Mucosa of descending colon (tissue), 3 donors: Measurements from ENCODE around the gene CCL7. TPM values are rescaled to one million over a fixed set of nuclear protein-coding genes. Genes with fewer than 3 reads are reported as not detected.

Source experiments
- ATAC-seq: fragments of 200-7000 bp; cut with Tn5 transposase; one replicate; pipeline ENCODE4 v1.9.1; 2020; ENCODE audit warnings: mild to moderate bottlenecking, moderate library complexity
- DNase-seq, 3 donors: peaks; one replicate each; pipeline ENCODE4 v3.0.0-alpha.2; 2020
- H3K36me3 ChIP-seq: fragments of 200-600 bp; one replicate; pipeline ENCODE4 v1.8.0; 2021; ENCODE audit warnings: low read depth, mild to moderate bottlenecking
- H3K4me1 ChIP-seq: fragments of 200-600 bp; one replicate; pipeline ENCODE4 v1.8.0; 2021; ENCODE audit warnings: low read depth, mild to moderate bottlenecking
- H3K4me3 ChIP-seq: fragments of 200-600 bp; one replicate; pipeline ENCODE4 v1.8.0; 2021; ENCODE audit warnings: mild to moderate bottlenecking
- H3K9me3 ChIP-seq: fragments of 200-600 bp; one replicate; pipeline ENCODE4 v1.8.0; 2021; ENCODE audit warnings: mild to moderate bottlenecking
- intact Hi-C, 2 donors: fragments of 100-400 bp; cut with DNase I in 1 of 2; cut with micrococcal nuclease in 1 of 2; formaldehyde crosslinking; loops; one replicate each; pipeline versions ENCODE4 v1.11.0 to v1.11.1; 2022; cut with DNase I, micrococcal nuclease
- total RNA-seq, 3 donors: library from RNA; stranded (reverse); fragmentation: NEBNext Ultra II Directional in 2 of 3; extraction: Animal tissue kit (Norgen Biotek cat#: 25700) in 2 of 3; gene quantifications; one replicate each; pipeline versions ENCODE4 v1.2.1 to v1.2.4, GENCODE V29; 2021 to 2023
- TF ChIP-seq, protein P1 (sequence below): fragments of 200-600 bp; IDR thresholded peaks from one replicate; pipeline ENCODE4 v1.8.0; 2022; ENCODE audit warnings: antibody characterized with exemption, mild to moderate bottlenecking
- donor health status: DM: no; HTN: no; CAD: no; lungs with moderate emphysema.
- donor health status: DM: no; HTN: no; CAD: no.
- donor health status: DM: no; HTN: yes; CAD: no.

The CCL7 gene
- total RNA-seq, 3 donors from 2014 or later, result not detected

DNA sequence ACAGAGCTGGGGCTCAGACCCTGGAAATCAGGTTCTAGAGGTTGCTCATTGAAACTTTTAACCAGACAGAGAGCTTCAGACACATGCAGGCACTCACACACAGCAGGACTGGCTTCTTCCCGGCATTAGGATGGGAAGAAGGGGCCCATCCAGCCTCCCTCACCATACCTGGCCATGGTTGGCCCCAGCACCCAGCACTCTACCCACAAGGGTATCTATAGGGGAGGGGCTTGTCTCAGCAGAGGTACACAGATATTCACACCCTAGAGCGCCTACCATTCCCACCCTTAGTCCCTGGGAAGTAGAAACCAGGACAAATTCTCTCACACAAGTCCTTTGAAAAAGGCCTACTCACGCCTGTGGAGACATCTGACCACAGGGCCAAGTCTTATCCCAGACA, 35.4 kb upstream of the CCL7 start:
- H3K4me1 ChIP-seq, result no peaks in the 10 kb centered on the region

DNA sequence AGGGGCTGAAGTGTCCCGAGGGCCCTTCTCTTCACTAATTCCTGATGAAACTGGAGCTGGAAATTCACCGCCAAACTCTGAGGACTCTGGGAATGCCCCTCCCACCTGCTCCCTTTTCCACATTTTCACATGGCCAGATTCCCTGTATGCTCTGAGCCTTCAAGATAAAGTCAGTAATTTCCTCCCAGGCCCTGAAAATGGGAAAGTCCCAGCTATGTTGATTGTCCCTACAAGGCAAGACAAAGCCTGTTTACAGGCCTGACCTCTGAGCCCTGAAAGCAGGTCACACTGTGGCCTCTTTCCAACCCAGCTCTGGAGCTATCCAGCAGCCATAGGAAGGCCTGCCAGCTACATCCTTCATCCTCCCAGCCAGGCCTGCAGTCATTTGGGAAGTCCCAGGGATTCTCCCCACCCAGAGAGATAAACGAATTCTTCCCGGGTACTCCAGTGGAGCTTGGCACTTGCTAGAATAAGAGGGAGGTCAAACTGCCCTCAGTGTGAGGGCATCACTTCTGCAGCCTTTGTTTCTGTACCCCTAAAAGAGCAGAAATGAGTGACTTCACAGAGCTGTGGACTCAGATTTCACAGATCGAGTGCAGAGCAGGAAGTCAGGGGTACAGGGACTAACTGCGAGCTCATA, 34.5 kb upstream of the CCL7 start:
- no peak overlapping the region for H3K4me3 ChIP-seq
- DNase-seq, result peak in 1 of 3 donors; percentile 55
- peak; percentile 80 for ATAC-seq
- TF ChIP-seq, protein P1, sequence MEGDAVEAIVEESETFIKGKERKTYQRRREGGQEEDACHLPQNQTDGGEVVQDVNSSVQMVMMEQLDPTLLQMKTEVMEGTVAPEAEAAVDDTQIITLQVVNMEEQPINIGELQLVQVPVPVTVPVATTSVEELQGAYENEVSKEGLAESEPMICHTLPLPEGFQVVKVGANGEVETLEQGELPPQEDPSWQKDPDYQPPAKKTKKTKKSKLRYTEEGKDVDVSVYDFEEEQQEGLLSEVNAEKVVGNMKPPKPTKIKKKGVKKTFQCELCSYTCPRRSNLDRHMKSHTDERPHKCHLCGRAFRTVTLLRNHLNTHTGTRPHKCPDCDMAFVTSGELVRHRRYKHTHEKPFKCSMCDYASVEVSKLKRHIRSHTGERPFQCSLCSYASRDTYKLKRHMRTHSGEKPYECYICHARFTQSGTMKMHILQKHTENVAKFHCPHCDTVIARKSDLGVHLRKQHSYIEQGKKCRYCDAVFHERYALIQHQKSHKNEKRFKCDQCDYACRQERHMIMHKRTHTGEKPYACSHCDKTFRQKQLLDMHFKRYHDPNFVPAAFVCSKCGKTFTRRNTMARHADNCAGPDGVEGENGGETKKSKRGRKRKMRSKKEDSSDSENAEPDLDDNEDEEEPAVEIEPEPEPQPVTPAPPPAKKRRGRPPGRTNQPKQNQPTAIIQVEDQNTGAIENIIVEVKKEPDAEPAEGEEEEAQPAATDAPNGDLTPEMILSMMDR, result no peak
- H3K4me1 ChIP-seq, result no peaks in the 10 kb centered on the region
- H3K9me3 ChIP-seq, result no peaks in the 10 kb centered on the region
- intact Hi-C loops, result no loop called here
- no peaks in the 10 kb centered on the region for H3K36me3 ChIP-seq

More for the DNA sequence above, 35.4 kb upstream of the CCL7 start:
- ATAC-seq (no peak), DNase-seq (no peak)
- intact Hi-C loops, result no loop called here
- peaks cover 6% of the 10 kb centered on the region for H3K9me3 ChIP-seq
- H3K36me3 ChIP-seq, result no peaks in the 10 kb centered on the region
- H3K4me3 ChIP-seq, result no peak overlapping the region
- TF ChIP-seq, protein P1, result no peak

DNA sequence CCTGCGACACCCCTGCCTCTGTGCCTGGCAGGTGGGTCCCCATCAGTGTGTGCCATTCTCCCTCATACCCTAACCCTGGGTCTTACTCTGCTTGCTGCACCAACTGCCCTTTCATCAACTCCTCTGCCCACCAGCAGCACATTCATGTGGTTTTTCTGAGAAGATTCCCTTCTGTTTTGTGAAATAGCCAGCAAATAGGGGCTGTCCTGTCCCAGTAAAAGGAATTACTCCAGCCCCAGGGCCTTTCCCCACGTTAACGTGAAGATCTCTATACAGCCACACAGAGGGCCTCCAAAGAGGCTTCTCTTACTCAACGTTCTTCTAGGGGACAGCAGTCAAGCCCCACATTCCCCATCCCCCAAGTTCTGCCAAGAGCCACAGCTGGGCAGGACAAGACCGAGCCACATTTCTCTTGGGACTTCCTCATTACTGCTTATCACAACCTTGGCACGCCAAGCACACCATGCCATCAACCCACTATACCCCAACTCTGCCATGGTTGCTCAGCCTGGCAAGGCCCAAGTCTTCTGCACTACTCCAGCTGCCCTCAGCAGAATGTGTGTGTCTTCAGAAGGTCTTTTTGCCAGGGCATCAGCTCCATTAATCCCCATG, 33.6 kb upstream of the CCL7 start:
- ATAC-seq (no peak), DNase-seq (no peak)
- H3K4me1 ChIP-seq, result no peaks in the 10 kb centered on the region
- no peak overlapping the region for H3K4me3 ChIP-seq
- TF ChIP-seq, protein P1, result no peak
- intact Hi-C loops, result no loop called here
- H3K9me3 ChIP-seq, result no peaks in the 10 kb centered on the region
- no peaks in the 10 kb centered on the region for H3K36me3 ChIP-seq

DNA sequence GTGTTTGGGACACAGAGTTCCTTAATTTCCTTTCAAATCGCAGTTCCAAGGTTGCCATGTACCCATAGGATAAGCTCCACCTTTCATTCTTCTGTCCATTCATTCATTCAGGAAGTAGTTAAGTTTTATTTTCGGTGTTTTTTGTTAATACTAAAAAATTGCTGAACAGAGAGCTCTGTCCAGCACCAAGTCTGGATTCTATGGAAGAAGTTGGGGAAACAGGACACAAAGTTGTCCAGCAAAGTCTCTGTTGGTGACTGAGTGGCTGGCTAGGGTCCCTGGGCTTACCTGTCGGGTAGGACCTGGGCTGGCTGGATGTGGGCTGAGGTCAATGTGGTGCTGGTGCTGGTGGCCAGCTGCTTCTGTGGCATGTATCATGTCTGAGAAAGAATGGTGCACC, 32.6 kb upstream of the CCL7 start:
- DNase-seq, result no peak
- Histone ChIP-seq H3K36me3 (no peaks in the 10 kb centered on the region), H3K9me3 (no peaks in the 10 kb centered on the region), H3K4me3 (no peak overlapping the region), H3K4me1 (no peaks in the 10 kb centered on the region)
- intact Hi-C loops, result no loop called here
- TF ChIP-seq, protein P1, result no peak
- ATAC-seq, result no peak

DNA sequence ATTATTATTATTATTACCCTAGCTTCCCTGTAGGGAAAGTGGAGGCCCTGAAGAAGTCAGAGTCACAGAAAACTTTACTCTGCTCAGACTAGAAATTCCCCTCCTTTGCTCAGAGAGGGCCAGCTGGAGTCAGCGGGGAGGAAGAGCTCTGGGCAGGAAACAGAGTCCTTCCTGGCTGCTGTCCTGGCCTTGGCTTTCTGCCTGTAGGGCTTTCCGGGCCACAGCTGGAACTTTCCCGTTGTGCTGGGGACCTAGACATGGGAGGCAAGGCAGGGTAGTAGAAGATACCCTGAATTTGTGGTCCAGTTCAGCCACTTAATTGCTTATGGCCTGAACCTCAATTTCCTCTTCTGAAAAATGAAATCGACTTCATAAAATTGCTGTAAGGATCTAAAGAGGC, 29.0 kb upstream of the CCL7 start:
- no peaks in the 10 kb centered on the region for H3K4me1 ChIP-seq

More for the DNA sequence above, 29.0 kb upstream of the CCL7 start:
- H3K9me3 ChIP-seq, result no peaks in the 10 kb centered on the region
- no peaks in the 10 kb centered on the region for H3K36me3 ChIP-seq
- TF ChIP-seq, protein P1, result no peak
- intact Hi-C loops, result no loop called here
- ATAC-seq, result peak; percentile 29
- peak in 2 of 3 donors; percentile 53 to 63 for DNase-seq
- no peak overlapping the region for H3K4me3 ChIP-seq
